Effector memory CD4-positive, alpha-beta T cell (primary cell): ENCODE data around the gene UNC5C.

Experiments
- DNase-seq, 3 donors: peaks; one replicate each; pipeline ENCODE4 v3.0.0-alpha.2; 2020
- H3K27ac ChIP-seq: 2 replicates; pipeline ENCODE4 v1.7.0; 2013; ENCODE audit warnings: mild to moderate bottlenecking, low read length, moderate library complexity; ENCODE audit not compliant: insufficient read depth, poor library complexity, severe bottlenecking
- H3K27me3 ChIP-seq: replicated peaks from 2 replicates; pipeline ENCODE4 v1.7.0; 2013; ENCODE audit warnings: mild to moderate bottlenecking, low read length; ENCODE audit not compliant: insufficient read depth, control insufficient read depth, poor library complexity, severe bottlenecking
- H3K36me3 ChIP-seq: 2 replicates; pipeline ENCODE4 v1.7.0; 2013; ENCODE audit warnings: mild to moderate bottlenecking, low read length, moderate library complexity; ENCODE audit not compliant: control insufficient read depth, insufficient read depth
- H3K4me1 ChIP-seq: 2 replicates; pipeline ENCODE4 v1.7.0; 2013; ENCODE audit warnings: low read length, mild to moderate bottlenecking; ENCODE audit not compliant: control insufficient read depth, insufficient read depth, poor library complexity, severe bottlenecking
- H3K4me3 ChIP-seq: 2 replicates; pipeline ENCODE4 v1.7.0; 2013; ENCODE audit warnings: low read length, low read depth, mild to moderate bottlenecking; ENCODE audit not compliant: insufficient read depth, poor library complexity, severe bottlenecking
- H3K9me3 ChIP-seq: 2 replicates; pipeline ENCODE4 v1.7.0; 2013; ENCODE audit warnings: mild to moderate bottlenecking, low read length, moderate library complexity; ENCODE audit not compliant: control insufficient read depth

UNC5C gene

GRCh38 chr4:95472534-95472933, 76.2 kb downstream of the UNC5C start:
- Histone ChIP-seq H3K27ac (no peak overlapping the region), H3K27me3 (no peaks in the 10 kb centered on the region), H3K36me3 (no peaks in the 10 kb centered on the region), H3K4me3 (no peak overlapping the region), H3K9me3 (no peaks in the 10 kb centered on the region), H3K4me1 (no peaks in the 10 kb centered on the region)
- no peak for DNase-seq

DNA sequence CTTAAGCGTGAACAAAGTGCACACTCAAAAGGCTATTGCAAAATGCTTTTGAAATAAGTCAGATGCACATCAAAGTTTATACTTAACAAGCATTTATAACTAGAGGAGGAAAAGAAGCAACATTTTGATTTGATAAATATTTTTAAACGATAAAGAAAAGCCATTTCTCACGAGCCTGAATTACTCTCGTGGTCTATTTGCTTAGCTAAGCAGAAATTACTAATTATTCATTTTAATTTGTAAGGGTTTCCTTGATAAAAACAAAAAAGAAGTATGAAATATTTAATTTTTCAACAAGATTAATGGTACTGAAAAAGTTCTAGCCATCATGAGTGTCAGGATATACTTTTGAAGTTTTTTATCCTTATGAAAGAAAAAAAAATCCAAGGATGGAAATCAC, 78.2 kb downstream of the UNC5C start:
- H3K4me3 ChIP-seq = no peak overlapping the region
- H3K36me3 ChIP-seq = no peaks in the 10 kb centered on the region
- DNase-seq = no peak
- H3K4me1 ChIP-seq = no peaks in the 10 kb centered on the region
- no peaks in the 10 kb centered on the region for H3K9me3 ChIP-seq
- H3K27ac ChIP-seq = no peak overlapping the region
- no peaks in the 10 kb centered on the region for H3K27me3 ChIP-seq

GRCh38 chr4:95469617-95470016, 79.2 kb downstream of the UNC5C start:
- no peaks in the 10 kb centered on the region for H3K27me3 ChIP-seq
- H3K4me1 ChIP-seq = no peaks in the 10 kb centered on the region
- H3K9me3 ChIP-seq = no peaks in the 10 kb centered on the region
- H3K4me3 ChIP-seq = no peak overlapping the region
- no peak overlapping the region for H3K27ac ChIP-seq
- no peaks in the 10 kb centered on the region for H3K36me3 ChIP-seq
- DNase-seq = no peak

DNA sequence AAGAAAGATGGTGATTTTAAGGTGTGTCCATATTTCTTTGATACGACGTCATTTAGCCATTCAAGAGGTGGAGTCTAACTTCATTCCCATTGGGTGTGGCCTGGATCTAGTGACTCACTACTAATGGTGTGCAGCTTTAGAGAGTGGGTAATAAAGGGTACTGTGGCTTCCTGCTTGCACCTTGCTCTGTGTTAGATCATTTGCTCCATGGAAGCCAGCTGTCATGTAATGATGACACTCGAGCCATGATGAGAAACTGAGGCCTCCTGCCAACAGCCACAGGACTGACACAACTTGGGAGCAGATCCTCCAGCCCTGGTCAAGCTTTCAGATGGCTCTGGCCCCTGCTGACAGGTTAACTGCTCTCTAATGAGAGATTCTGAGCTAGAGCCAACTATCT, 82.0 kb downstream of the UNC5C start:
- Histone ChIP-seq H3K36me3 (no peaks in the 10 kb centered on the region), H3K4me1 (no peaks in the 10 kb centered on the region), H3K4me3 (no peak overlapping the region), H3K27ac (no peak overlapping the region), H3K9me3 (no peaks in the 10 kb centered on the region), H3K27me3 (no peaks in the 10 kb centered on the region)
- DNase-seq = no peak

GRCh38 chr4:95465010-95465409, 83.8 kb downstream of the UNC5C start:
- H3K4me3 ChIP-seq = no peak overlapping the region
- H3K27ac ChIP-seq = no peak overlapping the region
- no peaks in the 10 kb centered on the region for H3K4me1 ChIP-seq
- no peaks in the 10 kb centered on the region for H3K27me3 ChIP-seq
- H3K9me3 ChIP-seq = no peaks in the 10 kb centered on the region
- no peaks in the 10 kb centered on the region for H3K36me3 ChIP-seq
- no peak for DNase-seq

GRCh38 chr4:95462921-95463320, 85.9 kb downstream of the UNC5C start:
- Histone ChIP-seq H3K9me3 (no peaks in the 10 kb centered on the region), H3K4me1 (no peaks in the 10 kb centered on the region), H3K27me3 (no peaks in the 10 kb centered on the region), H3K4me3 (no peak overlapping the region), H3K36me3 (no peaks in the 10 kb centered on the region), H3K27ac (no peak overlapping the region)
- DNase-seq = no peak

DNA sequence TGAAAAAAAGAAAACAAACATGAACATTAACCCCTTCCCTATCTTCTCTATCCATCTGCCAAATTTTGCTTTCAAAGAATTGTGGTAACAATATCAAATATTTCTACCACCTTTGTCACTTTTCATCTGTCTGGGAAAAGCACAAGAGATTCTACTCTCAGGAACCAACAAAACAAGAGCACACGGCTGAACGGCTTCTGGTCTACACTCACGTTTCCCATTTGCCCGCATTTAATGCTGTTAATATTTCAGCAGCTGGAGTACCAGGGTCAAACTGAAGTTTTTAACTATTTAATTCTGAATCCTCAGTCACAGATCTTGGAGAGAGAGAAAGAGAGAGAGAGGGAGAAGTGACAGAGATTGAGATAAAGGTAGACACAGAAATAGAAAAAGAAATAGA, 91.4 kb downstream of the UNC5C start:
- no peak for DNase-seq
- Histone ChIP-seq H3K27ac (no peak overlapping the region), H3K27me3 (no peaks in the 10 kb centered on the region), H3K4me1 (no peaks in the 10 kb centered on the region), H3K36me3 (no peaks in the 10 kb centered on the region), H3K9me3 (no peaks in the 10 kb centered on the region), H3K4me3 (no peak overlapping the region)

DNA sequence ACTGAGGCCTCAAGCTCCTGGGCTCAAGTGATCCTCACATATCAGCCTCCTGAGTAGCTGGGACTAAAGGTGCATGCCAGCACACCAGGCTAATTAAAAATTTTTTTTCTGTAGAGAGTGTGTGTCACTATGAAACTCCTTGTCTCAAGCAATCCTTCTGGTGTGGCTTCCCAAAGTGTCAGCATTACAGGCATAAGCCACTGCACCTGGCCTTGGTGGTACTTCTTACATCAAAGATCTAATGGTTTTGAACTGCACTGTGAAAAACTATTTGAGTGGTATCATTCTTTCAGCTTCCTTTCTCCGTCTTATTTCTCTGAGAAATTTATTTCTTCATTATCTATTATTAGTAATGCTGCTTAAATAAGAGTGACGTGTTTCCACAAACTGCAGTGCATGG, 98.5 kb downstream of the UNC5C start:
- Histone ChIP-seq H3K27ac (no peak overlapping the region), H3K4me3 (no peak overlapping the region), H3K4me1 (no peaks in the 10 kb centered on the region), H3K27me3 (no peaks in the 10 kb centered on the region), H3K36me3 (no peaks in the 10 kb centered on the region), H3K9me3 (no peaks in the 10 kb centered on the region)
- DNase-seq = no peak

DNA sequence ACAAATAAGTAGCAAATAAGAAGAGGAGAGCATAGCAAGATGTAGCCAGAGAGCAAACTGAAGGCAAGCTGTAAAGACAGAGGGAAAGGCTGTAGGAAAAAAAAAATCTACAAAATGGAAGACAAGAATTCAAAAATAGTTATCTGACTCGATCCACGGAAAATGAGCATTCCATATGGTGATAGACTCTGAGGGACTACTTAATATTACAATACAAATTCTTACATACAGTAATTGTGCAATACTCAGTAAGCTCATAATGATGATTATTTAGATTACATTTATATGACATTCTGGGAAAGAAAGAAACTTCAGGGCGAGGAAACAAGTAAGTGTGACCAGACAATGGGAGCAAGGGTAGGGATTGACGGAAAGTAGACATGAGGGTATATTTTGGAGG, 102.6 kb downstream of the UNC5C start:
- DNase-seq = no peak
- Histone ChIP-seq H3K9me3 (no peaks in the 10 kb centered on the region), H3K27me3 (no peaks in the 10 kb centered on the region), H3K36me3 (no peaks in the 10 kb centered on the region), H3K4me1 (no peaks in the 10 kb centered on the region), H3K4me3 (no peak overlapping the region), H3K27ac (no peak overlapping the region)

- no peaks in the 10 kb centered on the region for H3K9me3 ChIP-seq
- H3K27ac ChIP-seq = no peak overlapping the region
- H3K4me3 ChIP-seq = no peak overlapping the region
- H3K27me3 ChIP-seq = no peaks in the 10 kb centered on the region
- no peaks in the 10 kb centered on the region for H3K4me1 ChIP-seq
- H3K36me3 ChIP-seq = no peaks in the 10 kb centered on the region
- no peak for DNase-seq
These were observed 103.5 kb downstream of the UNC5C start for GRCh38 chr4:95445251-95445650.

DNA sequence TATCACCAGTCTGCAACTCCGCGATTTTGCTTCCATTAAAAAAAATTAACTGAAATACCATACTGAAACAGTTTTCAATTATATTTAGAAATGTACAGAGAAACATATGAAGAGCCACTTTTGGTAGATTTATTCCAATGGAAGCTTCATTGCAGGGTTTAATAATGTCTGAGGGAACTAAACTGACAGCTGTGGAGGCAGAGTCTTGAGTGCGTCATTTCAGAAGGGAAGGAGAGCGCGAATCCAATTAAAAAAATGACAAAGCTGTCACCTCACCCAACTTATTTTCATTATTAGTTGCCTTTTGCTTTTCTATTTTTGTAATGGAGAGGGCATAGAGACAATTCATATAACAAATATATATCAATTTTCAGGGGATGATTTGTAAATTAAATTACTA, 104.0 kb downstream of the UNC5C start:
- no peak overlapping the region for H3K4me3 ChIP-seq
- H3K4me1 ChIP-seq = no peaks in the 10 kb centered on the region
- no peak overlapping the region for H3K27ac ChIP-seq
- DNase-seq = no peak
- no peaks in the 10 kb centered on the region for H3K36me3 ChIP-seq
- no peaks in the 10 kb centered on the region for H3K27me3 ChIP-seq
- no peaks in the 10 kb centered on the region for H3K9me3 ChIP-seq
